ENCODE data around the gene FAM180B. TPM values are rescaled to one million over a fixed set of nuclear protein-coding genes. Genes with fewer than 3 reads are reported as not detected.

The FAM180B gene
- total and polyA plus RNA-seq, 2 experiments from 2014 or later: not detected

DNA sequence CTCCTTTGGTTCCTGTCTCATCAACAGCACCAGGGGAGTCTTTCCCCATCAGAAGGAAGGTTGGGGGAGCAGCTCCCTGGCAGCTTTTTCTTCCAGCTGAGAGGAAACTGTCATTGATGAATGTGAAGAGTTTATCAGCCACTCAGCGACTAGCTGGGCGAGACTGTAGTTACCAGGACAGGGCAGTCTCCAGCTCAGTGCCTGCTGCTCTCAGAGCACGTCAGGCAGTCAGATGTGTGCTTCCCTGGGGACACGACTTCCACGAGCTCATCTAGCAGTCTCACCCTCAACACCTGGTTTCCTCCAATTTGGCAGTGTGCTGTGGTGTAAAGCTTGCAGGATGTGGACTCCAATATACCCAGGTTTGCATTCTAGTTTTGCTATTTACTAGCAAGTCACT is 20.3 kb downstream of the FAM180B start (continued):
- TF ChIP-seq, protein P1, sequence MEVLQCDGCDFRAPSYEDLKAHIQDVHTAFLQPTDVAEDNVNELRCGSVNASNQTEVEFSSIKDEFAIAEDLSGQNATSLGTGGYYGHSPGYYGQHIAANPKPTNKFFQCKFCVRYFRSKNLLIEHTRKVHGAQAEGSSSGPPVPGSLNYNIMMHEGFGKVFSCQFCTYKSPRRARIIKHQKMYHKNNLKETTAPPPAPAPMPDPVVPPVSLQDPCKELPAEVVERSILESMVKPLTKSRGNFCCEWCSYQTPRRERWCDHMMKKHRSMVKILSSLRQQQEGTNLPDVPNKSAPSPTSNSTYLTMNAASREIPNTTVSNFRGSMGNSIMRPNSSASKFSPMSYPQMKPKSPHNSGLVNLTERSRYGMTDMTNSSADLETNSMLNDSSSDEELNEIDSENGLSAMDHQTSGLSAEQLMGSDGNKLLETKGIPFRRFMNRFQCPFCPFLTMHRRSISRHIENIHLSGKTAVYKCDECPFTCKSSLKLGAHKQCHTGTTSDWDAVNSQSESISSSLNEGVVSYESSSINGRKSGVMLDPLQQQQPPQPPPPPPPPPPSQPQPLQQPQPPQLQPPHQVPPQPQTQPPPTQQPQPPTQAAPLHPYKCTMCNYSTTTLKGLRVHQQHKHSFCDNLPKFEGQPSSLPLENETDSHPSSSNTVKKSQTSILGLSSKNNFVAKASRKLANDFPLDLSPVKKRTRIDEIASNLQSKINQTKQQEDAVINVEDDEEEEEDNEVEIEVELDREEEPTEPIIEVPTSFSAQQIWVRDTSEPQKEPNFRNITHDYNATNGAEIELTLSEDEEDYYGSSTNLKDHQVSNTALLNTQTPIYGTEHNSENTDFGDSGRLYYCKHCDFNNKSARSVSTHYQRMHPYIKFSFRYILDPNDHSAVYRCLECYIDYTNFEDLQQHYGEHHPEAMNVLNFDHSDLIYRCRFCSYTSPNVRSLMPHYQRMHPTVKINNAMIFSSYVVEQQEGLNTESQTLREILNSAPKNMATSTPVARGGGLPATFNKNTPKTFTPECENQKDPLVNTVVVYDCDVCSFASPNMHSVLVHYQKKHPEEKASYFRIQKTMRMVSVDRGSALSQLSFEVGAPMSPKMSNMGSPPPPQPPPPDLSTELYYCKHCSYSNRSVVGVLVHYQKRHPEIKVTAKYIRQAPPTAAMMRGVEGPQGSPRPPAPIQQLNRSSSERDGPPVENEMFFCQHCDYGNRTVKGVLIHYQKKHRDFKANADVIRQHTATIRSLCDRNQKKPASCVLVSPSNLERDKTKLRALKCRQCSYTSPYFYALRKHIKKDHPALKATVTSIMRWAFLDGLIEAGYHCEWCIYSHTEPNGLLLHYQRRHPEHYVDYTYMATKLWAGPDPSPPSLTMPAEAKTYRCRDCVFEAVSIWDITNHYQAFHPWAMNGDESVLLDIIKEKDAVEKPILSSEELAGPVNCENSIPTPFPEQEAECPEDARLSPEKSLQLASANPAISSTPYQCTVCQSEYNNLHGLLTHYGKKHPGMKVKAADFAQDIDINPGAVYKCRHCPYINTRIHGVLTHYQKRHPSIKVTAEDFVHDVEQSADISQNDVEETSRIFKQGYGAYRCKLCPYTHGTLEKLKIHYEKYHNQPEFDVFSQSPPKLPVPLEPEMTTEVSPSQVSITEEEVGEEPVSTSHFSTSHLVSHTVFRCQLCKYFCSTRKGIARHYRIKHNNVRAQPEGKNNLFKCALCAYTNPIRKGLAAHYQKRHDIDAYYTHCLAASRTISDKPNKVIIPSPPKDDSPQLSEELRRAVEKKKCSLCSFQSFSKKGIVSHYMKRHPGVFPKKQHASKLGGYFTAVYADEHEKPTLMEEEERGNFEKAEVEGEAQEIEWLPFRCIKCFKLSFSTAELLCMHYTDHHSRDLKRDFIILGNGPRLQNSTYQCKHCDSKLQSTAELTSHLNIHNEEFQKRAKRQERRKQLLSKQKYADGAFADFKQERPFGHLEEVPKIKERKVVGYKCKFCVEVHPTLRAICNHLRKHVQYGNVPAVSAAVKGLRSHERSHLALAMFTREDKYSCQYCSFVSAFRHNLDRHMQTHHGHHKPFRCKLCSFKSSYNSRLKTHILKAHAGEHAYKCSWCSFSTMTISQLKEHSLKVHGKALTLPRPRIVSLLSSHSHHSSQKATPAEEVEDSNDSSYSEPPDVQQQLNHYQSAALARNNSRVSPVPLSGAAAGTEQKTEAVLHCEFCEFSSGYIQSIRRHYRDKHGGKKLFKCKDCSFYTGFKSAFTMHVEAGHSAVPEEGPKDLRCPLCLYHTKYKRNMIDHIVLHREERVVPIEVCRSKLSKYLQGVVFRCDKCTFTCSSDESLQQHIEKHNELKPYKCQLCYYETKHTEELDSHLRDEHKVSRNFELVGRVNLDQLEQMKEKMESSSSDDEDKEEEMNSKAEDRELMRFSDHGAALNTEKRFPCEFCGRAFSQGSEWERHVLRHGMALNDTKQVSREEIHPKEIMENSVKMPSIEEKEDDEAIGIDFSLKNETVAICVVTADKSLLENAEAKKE (CRISPR knock-in tag; IDR thresholded peaks at IDR 0.05): no peak

DNA sequence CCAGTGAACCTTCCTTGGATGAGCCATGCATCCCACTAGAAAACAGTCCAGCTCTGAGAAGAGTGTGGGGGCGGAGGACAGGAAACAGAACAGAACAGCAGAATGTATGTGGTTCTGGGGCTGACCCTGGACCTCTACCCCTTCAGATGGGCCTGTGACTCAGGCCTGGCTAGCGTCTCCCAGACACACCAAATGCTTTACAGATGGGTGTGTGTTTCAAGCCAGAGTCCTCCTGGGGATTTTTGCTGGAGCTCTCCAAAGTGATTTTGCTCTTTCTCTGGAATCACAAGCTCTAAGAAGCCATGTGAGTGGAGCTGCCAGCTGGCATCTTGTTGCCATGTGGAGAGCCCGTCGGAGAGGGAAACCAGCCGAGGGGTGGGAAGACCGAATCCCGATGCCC is 20.9 kb downstream of the FAM180B start:
- no peaks in the 10 kb centered on the region for H3K9me3 Mint-ChIP-seq
- ATAC-seq: no peak
- H3K4me3 ChIP-seq: no peak overlapping the region
- TF ChIP-seq POLR2AphosphoS5 (IDR thresholded peaks at IDR 0.05; ENCODE audit: low read depth) (no peak), NANOG (IDR thresholded peaks at IDR 0.05; ENCODE audit: borderline replicate concordance) (no peak), EZH2phosphoT487 (IDR thresholded peaks at IDR 0.05; ENCODE audit: unreplicated experiment) (no peak), EZH2 (IDR thresholded peaks at IDR 0.05; ENCODE audit: low read depth, unreplicated experiment) (no peak)
- TF ChIP-seq, protein P1 (CRISPR knock-in tag; IDR thresholded peaks at IDR 0.05): no peak
- TF ChIP-seq, protein P2, sequence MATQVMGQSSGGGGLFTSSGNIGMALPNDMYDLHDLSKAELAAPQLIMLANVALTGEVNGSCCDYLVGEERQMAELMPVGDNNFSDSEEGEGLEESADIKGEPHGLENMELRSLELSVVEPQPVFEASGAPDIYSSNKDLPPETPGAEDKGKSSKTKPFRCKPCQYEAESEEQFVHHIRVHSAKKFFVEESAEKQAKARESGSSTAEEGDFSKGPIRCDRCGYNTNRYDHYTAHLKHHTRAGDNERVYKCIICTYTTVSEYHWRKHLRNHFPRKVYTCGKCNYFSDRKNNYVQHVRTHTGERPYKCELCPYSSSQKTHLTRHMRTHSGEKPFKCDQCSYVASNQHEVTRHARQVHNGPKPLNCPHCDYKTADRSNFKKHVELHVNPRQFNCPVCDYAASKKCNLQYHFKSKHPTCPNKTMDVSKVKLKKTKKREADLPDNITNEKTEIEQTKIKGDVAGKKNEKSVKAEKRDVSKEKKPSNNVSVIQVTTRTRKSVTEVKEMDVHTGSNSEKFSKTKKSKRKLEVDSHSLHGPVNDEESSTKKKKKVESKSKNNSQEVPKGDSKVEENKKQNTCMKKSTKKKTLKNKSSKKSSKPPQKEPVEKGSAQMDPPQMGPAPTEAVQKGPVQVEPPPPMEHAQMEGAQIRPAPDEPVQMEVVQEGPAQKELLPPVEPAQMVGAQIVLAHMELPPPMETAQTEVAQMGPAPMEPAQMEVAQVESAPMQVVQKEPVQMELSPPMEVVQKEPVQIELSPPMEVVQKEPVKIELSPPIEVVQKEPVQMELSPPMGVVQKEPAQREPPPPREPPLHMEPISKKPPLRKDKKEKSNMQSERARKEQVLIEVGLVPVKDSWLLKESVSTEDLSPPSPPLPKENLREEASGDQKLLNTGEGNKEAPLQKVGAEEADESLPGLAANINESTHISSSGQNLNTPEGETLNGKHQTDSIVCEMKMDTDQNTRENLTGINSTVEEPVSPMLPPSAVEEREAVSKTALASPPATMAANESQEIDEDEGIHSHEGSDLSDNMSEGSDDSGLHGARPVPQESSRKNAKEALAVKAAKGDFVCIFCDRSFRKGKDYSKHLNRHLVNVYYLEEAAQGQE (IDR thresholded peaks at IDR 0.05; ENCODE audit: unreplicated experiment): no peak

More for the DNA sequence above, 20.9 kb downstream of the FAM180B start:
- Mint-ChIP-seq H3K36me3 (ENCODE audit: low read depth) (no peaks in the 10 kb centered on the region), H3K4me3 (no peak overlapping the region), H3K4me1 (peaks cover 2% of the 10 kb centered on the region; the same call in 2 of the 3 replicates), H3K27me3 (ENCODE audit: insufficient read depth, low read depth, poor library complexity) (peaks cover 5% of the 10 kb centered on the region), H3K27ac (no peak overlapping the region)
- DNase-seq (ENCODE audit: low spot score): no peak
- no peaks in the 10 kb centered on the region for H3K79me2 ChIP-seq (replicated peaks; ENCODE audit: insufficient read depth)
- H3K4me2 ChIP-seq: no peak overlapping the region
- H3K36me3 ChIP-seq (ENCODE audit: insufficient read depth): no peaks in the 10 kb centered on the region
- H3K9me2 ChIP-seq (ENCODE audit: insufficient read depth): no peaks in the 10 kb centered on the region
- H4K20me1 ChIP-seq (replicated peaks; ENCODE audit: insufficient read depth): no peaks in the 10 kb centered on the region; the same call in 1 of the 2 replicates
- no peak overlapping the region for H3K27ac ChIP-seq (ENCODE audit: low read depth)
- no peaks in the 10 kb centered on the region for H3K27me3 ChIP-seq (ENCODE audit: insufficient read depth)
- H2AFZ ChIP-seq: no peak overlapping the region
- H3K4me1 ChIP-seq (ENCODE audit: insufficient read depth): no peaks in the 10 kb centered on the region
- no peaks in the 10 kb centered on the region for H3F3A ChIP-seq (replicated peaks; ENCODE audit: low read depth)
